IMR-90 (cell line): ENCODE data around the gene UNC13C. TPM values are rescaled to one million over a fixed set of nuclear protein-coding genes. Genes with fewer than 3 reads are reported as not detected.

ENCODE experiments used
- ATAC-seq: fragments of 200-7000 bp; cut with Tn5 transposase; 2 replicates; pipeline ENCODE4 v1.9.1; 2020; ENCODE audit warnings: low read depth, mild to moderate bottlenecking, moderate library complexity
- BruUV-seq: library from RNA; stranded (reverse); fragments of 400-500 nt; replicated peaks from 2 replicates; lab custom pipeline; 2021; lab: Mats Ljungman, UMichigan
- CTCF ChIA-PET: fragments of 300-600 bp; formaldehyde crosslinking; extraction: SDS; loops from one replicate; lab custom pipeline; 2021; ENCODE audit warnings: antibody characterized with exemption; lab: Yijun Ruan, JAX
- POLR2A ChIA-PET: fragments of 300-600 bp; sonication (Branson Sonifier 250); formaldehyde crosslinking; loops from one replicate; lab custom pipeline; 2022; ENCODE audit warnings: antibody characterized with exemption; ENCODE audit not compliant: unreplicated experiment; lab: Charles Lee
- DNase-seq: peaks from one replicate; pipeline ENCODE4 v3.0.0; 2013
- H2AFZ ChIP-seq: replicated peaks from 2 replicates; pipeline ENCODE3; 2013; ENCODE audit warnings: low read length, mild to moderate bottlenecking; ENCODE audit not compliant: poor library complexity
- H2AK5ac ChIP-seq: 2 replicates; pipeline ENCODE4 v1.6.1; 2013; ENCODE audit warnings: low read depth, low read length, inconsistent platforms
- H2AK9ac ChIP-seq: replicated peaks from 2 replicates; pipeline ENCODE3; 2013; ENCODE audit warnings: mild to moderate bottlenecking, low read depth, low read length, moderate library complexity; ENCODE audit not compliant: poor library complexity
- H2BK120ac ChIP-seq: 2 replicates; pipeline ENCODE4 v1.6.1; 2013; ENCODE audit warnings: low read depth, low read length, inconsistent platforms
- H2BK15ac ChIP-seq: 3 replicates; pipeline ENCODE4 v1.6.1; 2013; ENCODE audit warnings: low read depth, low read length, inconsistent platforms
- H2BK20ac ChIP-seq: 2 replicates; pipeline ENCODE4 v1.6.1; 2013; ENCODE audit warnings: low read depth, mild to moderate bottlenecking, inconsistent platforms, low read length, moderate library complexity
- H2BK5ac ChIP-seq: 2 replicates; pipeline ENCODE4 v1.6.1; 2013; ENCODE audit warnings: mild to moderate bottlenecking, low read depth, low read length, inconsistent platforms; ENCODE audit not compliant: poor library complexity, severe bottlenecking
- H3K14ac ChIP-seq: replicated peaks from 2 replicates; pipeline ENCODE4 v1.6.1; 2013; ENCODE audit warnings: low read depth, low read length, inconsistent platforms
- H3K18ac ChIP-seq: 2 replicates; pipeline ENCODE4 v1.6.1; 2013; ENCODE audit warnings: low read depth, low read length, control low read depth
- H3K23ac ChIP-seq: 2 replicates; pipeline ENCODE4 v1.6.1; 2013; ENCODE audit warnings: low read depth, low read length, inconsistent platforms
- H3K27ac ChIP-seq: 2 replicates; pipeline ENCODE4 v1.5.1; 2013; ENCODE audit warnings: mild to moderate bottlenecking, control low read depth, low read length; ENCODE audit not compliant: insufficient read depth
- H3K27me3 ChIP-seq: 2 replicates; pipeline ENCODE4 v1.6.1; 2013; ENCODE audit warnings: low read length; ENCODE audit not compliant: control insufficient read depth, insufficient read depth
- H3K36me3 ChIP-seq: 2 replicates; pipeline ENCODE4 v1.6.1; 2013; ENCODE audit warnings: low read length, mixed read lengths; ENCODE audit not compliant: control insufficient read depth, insufficient read depth
- H3K4ac ChIP-seq: 2 replicates; pipeline ENCODE4 v1.6.1; 2013; ENCODE audit warnings: low read depth, low read length, inconsistent platforms
- H3K4me1 ChIP-seq: 2 replicates; pipeline ENCODE4 v1.6.1; 2013; ENCODE audit warnings: low read length, mixed read lengths; ENCODE audit not compliant: control insufficient read depth, insufficient read depth
- H3K4me2 ChIP-seq: 2 replicates; pipeline ENCODE4 v1.6.1; 2013; ENCODE audit warnings: low read depth, mild to moderate bottlenecking, control low read depth, low read length, moderate library complexity
- H3K4me3 ChIP-seq: 2 replicates; pipeline ENCODE4 v1.5.1; 2013; ENCODE audit warnings: low read depth, mild to moderate bottlenecking, control low read depth, low read length, moderate library complexity; ENCODE audit not compliant: insufficient read depth
- H3K56ac ChIP-seq: 2 replicates; pipeline ENCODE4 v1.6.1; 2013; ENCODE audit warnings: low read length, inconsistent platforms; ENCODE audit not compliant: insufficient read depth; ENCODE audit errors: extremely low read depth
- H3K79me1 ChIP-seq, 2 experiments: 2 replicates each; pipeline ENCODE4 v1.6.1; 2013; ENCODE audit warnings: low read length in 2 of 2, inconsistent platforms in 1 of 2, low read depth in 1 of 2
- H3K9ac ChIP-seq: 2 replicates; pipeline ENCODE4 v1.6.1; 2013; ENCODE audit warnings: low read depth, low read length, control low read depth
- H3K9me1 ChIP-seq: 2 replicates; pipeline ENCODE4 v1.6.1; 2013; ENCODE audit warnings: low read length, inconsistent platforms; ENCODE audit not compliant: insufficient read depth
- H3K9me3 ChIP-seq: 2 replicates; pipeline ENCODE4 v1.6.1; 2013; ENCODE audit warnings: low read length; ENCODE audit not compliant: control insufficient read depth, insufficient read depth
- H4K20me1 ChIP-seq: 2 replicates; pipeline ENCODE4 v1.6.1; 2013; ENCODE audit warnings: low read length, inconsistent platforms; ENCODE audit not compliant: insufficient read depth
- H4K5ac ChIP-seq: 2 replicates; pipeline ENCODE4 v1.6.1; 2013; ENCODE audit warnings: mild to moderate bottlenecking, low read depth, low read length, control low read depth
- H4K8ac ChIP-seq, 2 experiments: 2 replicates each; pipeline ENCODE4 v1.6.1; 2013; ENCODE audit warnings: low read depth in 2 of 2, low read length in 2 of 2, control low read depth in 1 of 2, inconsistent platforms in 1 of 2
- H4K91ac ChIP-seq: 2 replicates; pipeline ENCODE4 v1.6.1; 2013; ENCODE audit warnings: low read depth, low read length, inconsistent platforms; ENCODE audit not compliant: insufficient read depth
- BHLHE40 ChIP-seq: fragments of 150-350 bp; IDR thresholded peaks from 2 replicates; pipeline ENCODE4 v1.6.1; 2016; ENCODE audit warnings: mild to moderate bottlenecking, low read depth, low read length
- CEBPB ChIP-seq: IDR thresholded peaks from 2 replicates; pipeline ENCODE4 v1.6.1; 2012; ENCODE audit warnings: low read depth, low read length, improper control_type of control experiment
- CTCF ChIP-seq: conservative IDR thresholded peaks from 2 replicates; pipeline ENCODE4 v1.5.1; 2012; ENCODE audit warnings: mild to moderate bottlenecking, low read depth, low read length, improper control_type of control experiment
- FOS ChIP-seq: fragments of 150-350 bp; IDR thresholded peaks from 2 replicates; pipeline ENCODE4 v1.6.1; 2016; ENCODE audit warnings: low read depth, low read length
- MAFK ChIP-seq: IDR thresholded peaks from 2 replicates; pipeline ENCODE4 v1.6.1; 2012; ENCODE audit warnings: low read depth, low read length, improper control_type of control experiment
- MAZ ChIP-seq: IDR thresholded peaks from 2 replicates; pipeline ENCODE4 v1.6.1; 2012; ENCODE audit warnings: low read depth, mild to moderate bottlenecking, low read length, improper control_type of control experiment, moderate library complexity, borderline replicate concordance
- MXI1 ChIP-seq: IDR thresholded peaks from 2 replicates; pipeline ENCODE4 v1.6.1; 2012; ENCODE audit warnings: low read depth, mild to moderate bottlenecking, low read length, moderate library complexity, borderline replicate concordance
- NFE2L2 ChIP-seq: fragments of 150-350 bp; IDR thresholded peaks from 2 replicates; pipeline ENCODE4 v1.6.1; 2016; ENCODE audit warnings: low read depth, mild to moderate bottlenecking, low read length
- POLR2A ChIP-seq: IDR thresholded peaks from 2 replicates; pipeline ENCODE4 v1.6.1; 2012; ENCODE audit warnings: mild to moderate bottlenecking, low read depth, low read length
- RAD21 ChIP-seq: IDR thresholded peaks from 2 replicates; pipeline ENCODE4 v1.6.1; 2012; ENCODE audit warnings: low read length, improper control_type of control experiment
- RCOR1 ChIP-seq: IDR thresholded peaks from 2 replicates; pipeline ENCODE4 v1.6.1; 2012; ENCODE audit warnings: mild to moderate bottlenecking, low read length, improper control_type of control experiment; ENCODE audit not compliant: insufficient replicate concordance
- RFX5 ChIP-seq: IDR thresholded peaks from 2 replicates; pipeline ENCODE4 v1.8.0; 2012; ENCODE audit warnings: low read depth, mild to moderate bottlenecking, low read length, moderate library complexity
- SMC3 ChIP-seq: fragments of 150-350 bp; IDR thresholded peaks from 2 replicates; pipeline ENCODE4 v1.6.1; 2016; ENCODE audit warnings: low read depth, mild to moderate bottlenecking, antibody characterized with exemption, low read length, moderate library complexity
- WGBS, 2 experiments: methylation state at CpG; one replicate each; pipeline versions ENCODE4 v1.1.5 to v1.1.7; 2013; ENCODE audit warnings: missing lambda C conversion rate in 2 of 2; ENCODE audit not compliant: insufficient read length in 1 of 2; ENCODE audit errors: extremely low coverage in 2 of 2; 5-methylcytosine and 5-hydroxymethylcytosine counted together
- dilution Hi-C: fragments of 300-500 bp; cut with HindIII; formaldehyde crosslinking; loops from one replicate; pipeline ENCODE4 v1.14.3; 2018; ENCODE audit warnings: low sequenced_read_pairs; ENCODE audit not compliant: unreplicated experiment
- in situ Hi-C: fragments of 300-500 bp; cut with MboI; formaldehyde crosslinking; loops from 3 replicates; pipeline ENCODE4 v1.14.3; 2019; ENCODE audit warnings: low sequenced_read_pairs, inconsistent platforms, mixed read lengths
- intact Hi-C: fragments of 100-400 bp; cut with micrococcal nuclease; formaldehyde crosslinking; loops from 2 replicates; pipeline ENCODE4 v1.10.0; 2022
- polyA plus RNA-seq, 3 experiments: library from polyadenylated mRNA; depleted of rRNA; stranded (reverse); fragments of >200 nt; gene quantifications; 2 replicates each; pipeline ENCODE4 v1.2.3, GENCODE V29; 2012; ENCODE audit warnings: low replicate concordance in 1 of 3
- total RNA-seq: library from RNA; depleted of rRNA; stranded (reverse); fragments of >200 nt; gene quantifications from 2 replicates; pipeline ENCODE4 v1.2.3, GENCODE V29; 2012
- TF ChIP-seq, protein P1 (sequence below): fragments of 150-350 bp; IDR thresholded peaks from 2 replicates; pipeline ENCODE4 v1.6.1; 2017; ENCODE audit warnings: mild to moderate bottlenecking, antibody characterized with exemption, low read length, low read depth
- TF ChIP-seq, protein P2 (sequence below): fragments of 150-350 bp; IDR thresholded peaks from 2 replicates; pipeline ENCODE4 v1.6.1; 2016; ENCODE audit warnings: low read depth, mild to moderate bottlenecking, low read length, moderate library complexity, borderline replicate concordance

Gene UNC13C
- total and polyA plus RNA-seq, 2 of the 4 experiments (the other 2 are of a cell fraction), result not detected

DNA sequence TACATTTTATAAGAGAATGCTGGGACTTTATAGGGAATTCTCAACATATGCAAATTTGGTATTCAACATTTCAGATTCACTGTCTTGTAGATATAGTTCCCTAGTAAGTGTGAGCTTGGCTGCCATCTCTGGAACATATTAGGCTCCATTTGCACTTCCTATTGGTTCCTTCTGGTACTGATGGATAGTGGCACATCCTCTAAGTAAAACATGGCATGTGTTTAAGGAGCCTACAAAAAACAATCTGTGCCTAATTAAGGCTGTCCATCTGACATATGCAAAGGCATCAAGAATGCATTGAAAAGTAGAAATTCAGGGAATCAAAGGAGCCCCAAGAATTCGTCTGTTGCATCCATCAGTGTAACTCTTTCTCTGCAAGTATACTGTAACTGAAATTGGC, 344.1 kb downstream of the UNC13C start:
- no peak overlapping the region for H2AK5ac ChIP-seq
- H3K4me1 ChIP-seq, result no peaks in the 10 kb centered on the region
- no peak overlapping the region for H3K27ac ChIP-seq
- no peak overlapping the region for H3K4ac ChIP-seq
- intact Hi-C loops, result no loop called here
- WGBS, 2 experiments, result no CpG with 5 or more reads among the region's 1 CpG
- no peak overlapping the region for H3K23ac ChIP-seq
- H2BK120ac ChIP-seq, result no peak overlapping the region
- H3K4me2 ChIP-seq, result no peak overlapping the region
- dilution Hi-C loops, result no loop called here
- H2BK5ac ChIP-seq, result no peak overlapping the region
- no peak overlapping the region for H3K56ac ChIP-seq
- POLR2A ChIA-PET, result no interaction called here
- H2AFZ ChIP-seq, result no peak overlapping the region
- H3K9me1 ChIP-seq, result no peaks in the 10 kb centered on the region
- H2AK9ac ChIP-seq, result no peak overlapping the region
- H3K79me1 ChIP-seq, result no peaks in the 10 kb centered on the region
- no TSS peak for BruUV-seq
- DNase-seq, result no peak
- no peak overlapping the region for H2BK15ac ChIP-seq
- H3K18ac ChIP-seq, result no peak overlapping the region
- no peaks in the 10 kb centered on the region for H3K27me3 ChIP-seq
- no peak overlapping the region for H4K91ac ChIP-seq
- peaks cover 5% of the 10 kb centered on the region for H3K9me3 ChIP-seq
- in situ Hi-C loops, result no loop called here
- no peak overlapping the region for H2BK20ac ChIP-seq
- CTCF ChIA-PET, result no interaction called here
- no peak overlapping the region for H4K5ac ChIP-seq
- no peaks in the 10 kb centered on the region for H4K20me1 ChIP-seq
- H3K14ac ChIP-seq, result no peak overlapping the region
- TF ChIP-seq CTCF (no peak), BHLHE40 (no peak), MAFK (no peak), MXI1 (no peak), CEBPB (no peak), RFX5 (no peak), FOS (no peak), POLR2A (no peak), RAD21 (no peak), SMC3 (no peak), NFE2L2 (no peak), RCOR1 (no peak), MAZ (no peak)
- TF ChIP-seq, protein P1, sequence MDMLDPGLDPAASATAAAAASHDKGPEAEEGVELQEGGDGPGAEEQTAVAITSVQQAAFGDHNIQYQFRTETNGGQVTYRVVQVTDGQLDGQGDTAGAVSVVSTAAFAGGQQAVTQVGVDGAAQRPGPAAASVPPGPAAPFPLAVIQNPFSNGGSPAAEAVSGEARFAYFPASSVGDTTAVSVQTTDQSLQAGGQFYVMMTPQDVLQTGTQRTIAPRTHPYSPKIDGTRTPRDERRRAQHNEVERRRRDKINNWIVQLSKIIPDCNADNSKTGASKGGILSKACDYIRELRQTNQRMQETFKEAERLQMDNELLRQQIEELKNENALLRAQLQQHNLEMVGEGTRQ, result no peak
- TF ChIP-seq, protein P2, sequence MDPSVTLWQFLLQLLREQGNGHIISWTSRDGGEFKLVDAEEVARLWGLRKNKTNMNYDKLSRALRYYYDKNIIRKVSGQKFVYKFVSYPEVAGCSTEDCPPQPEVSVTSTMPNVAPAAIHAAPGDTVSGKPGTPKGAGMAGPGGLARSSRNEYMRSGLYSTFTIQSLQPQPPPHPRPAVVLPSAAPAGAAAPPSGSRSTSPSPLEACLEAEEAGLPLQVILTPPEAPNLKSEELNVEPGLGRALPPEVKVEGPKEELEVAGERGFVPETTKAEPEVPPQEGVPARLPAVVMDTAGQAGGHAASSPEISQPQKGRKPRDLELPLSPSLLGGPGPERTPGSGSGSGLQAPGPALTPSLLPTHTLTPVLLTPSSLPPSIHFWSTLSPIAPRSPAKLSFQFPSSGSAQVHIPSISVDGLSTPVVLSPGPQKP, result no peak
- no peaks in the 10 kb centered on the region for H3K36me3 ChIP-seq
- no peak overlapping the region for H4K8ac ChIP-seq
- H3K9ac ChIP-seq, result no peak overlapping the region
- H3K4me3 ChIP-seq, result no peak overlapping the region
- ATAC-seq, result no peak
